ENCODE measurements around the gene OLFM3. TPM values are rescaled to one million over a fixed set of nuclear protein-coding genes. Genes with fewer than 3 reads are reported as not detected.

OLFM3 gene
- total RNA-seq, 1 donor from 2014 or later = not detected

- TF ChIP-seq, protein P1, sequence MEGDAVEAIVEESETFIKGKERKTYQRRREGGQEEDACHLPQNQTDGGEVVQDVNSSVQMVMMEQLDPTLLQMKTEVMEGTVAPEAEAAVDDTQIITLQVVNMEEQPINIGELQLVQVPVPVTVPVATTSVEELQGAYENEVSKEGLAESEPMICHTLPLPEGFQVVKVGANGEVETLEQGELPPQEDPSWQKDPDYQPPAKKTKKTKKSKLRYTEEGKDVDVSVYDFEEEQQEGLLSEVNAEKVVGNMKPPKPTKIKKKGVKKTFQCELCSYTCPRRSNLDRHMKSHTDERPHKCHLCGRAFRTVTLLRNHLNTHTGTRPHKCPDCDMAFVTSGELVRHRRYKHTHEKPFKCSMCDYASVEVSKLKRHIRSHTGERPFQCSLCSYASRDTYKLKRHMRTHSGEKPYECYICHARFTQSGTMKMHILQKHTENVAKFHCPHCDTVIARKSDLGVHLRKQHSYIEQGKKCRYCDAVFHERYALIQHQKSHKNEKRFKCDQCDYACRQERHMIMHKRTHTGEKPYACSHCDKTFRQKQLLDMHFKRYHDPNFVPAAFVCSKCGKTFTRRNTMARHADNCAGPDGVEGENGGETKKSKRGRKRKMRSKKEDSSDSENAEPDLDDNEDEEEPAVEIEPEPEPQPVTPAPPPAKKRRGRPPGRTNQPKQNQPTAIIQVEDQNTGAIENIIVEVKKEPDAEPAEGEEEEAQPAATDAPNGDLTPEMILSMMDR (IDR thresholded peaks at IDR 0.05) = no peak
- peaks cover 3% of the 10 kb centered on the region for H3K27me3 Mint-ChIP-seq (ENCODE audit: unreplicated experiment)
- H3K4me1 Mint-ChIP-seq (ENCODE audit: unreplicated experiment) = no peaks in the 10 kb centered on the region
- no peaks in the 10 kb centered on the region for H3K9me3 Mint-ChIP-seq (ENCODE audit: unreplicated experiment)
- H3K4me3 Mint-ChIP-seq (ENCODE audit: unreplicated experiment) = no peak overlapping the region
- H3K36me3 Mint-ChIP-seq (ENCODE audit: unreplicated experiment) = no peaks in the 10 kb centered on the region
- DNase-seq (ENCODE audit: extremely low spot score, unreplicated experiment) = no peak
- H3K27ac Mint-ChIP-seq (ENCODE audit: unreplicated experiment) = no peak overlapping the region
These were observed 28.9 kb downstream of the OLFM3 start for GRCh38 chr1:101967871-101968270.

GRCh38 chr1:101965341-101965740, 31.4 kb downstream of the OLFM3 start:
- Mint-ChIP-seq H3K27ac (ENCODE audit: unreplicated experiment) (no peak overlapping the region), H3K27me3 (ENCODE audit: unreplicated experiment) (peaks cover 3% of the 10 kb centered on the region), H3K36me3 (ENCODE audit: unreplicated experiment) (no peaks in the 10 kb centered on the region), H3K4me1 (ENCODE audit: unreplicated experiment) (no peaks in the 10 kb centered on the region), H3K9me3 (ENCODE audit: unreplicated experiment) (no peaks in the 10 kb centered on the region), H3K4me3 (ENCODE audit: unreplicated experiment) (no peak overlapping the region)
- TF ChIP-seq, protein P1 (IDR thresholded peaks at IDR 0.05) = no peak
- DNase-seq (ENCODE audit: extremely low spot score, unreplicated experiment) = no peak

DNA sequence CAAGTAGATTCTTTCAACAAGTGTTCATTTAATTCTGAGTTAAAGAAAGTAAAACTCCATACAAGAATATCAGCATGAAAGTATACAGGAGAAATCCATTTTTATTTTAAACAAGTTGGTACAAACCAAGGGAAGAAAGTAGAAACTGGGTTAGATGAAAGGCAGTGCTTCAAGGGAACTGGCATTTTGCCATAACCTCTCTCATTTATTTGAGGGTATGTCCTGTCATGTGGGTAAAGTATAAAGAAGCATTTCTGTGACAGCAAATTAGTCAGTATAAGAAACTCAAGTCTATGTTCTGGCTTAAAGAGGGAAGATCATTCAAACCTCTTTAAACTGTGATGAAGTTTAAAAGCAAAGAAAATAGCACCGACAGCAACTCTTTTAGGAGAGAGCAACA, 32.0 kb downstream of the OLFM3 start:
- Mint-ChIP-seq H3K27ac (ENCODE audit: unreplicated experiment) (no peak overlapping the region), H3K4me3 (ENCODE audit: unreplicated experiment) (no peak overlapping the region), H3K27me3 (ENCODE audit: unreplicated experiment) (peaks cover 3% of the 10 kb centered on the region), H3K4me1 (ENCODE audit: unreplicated experiment) (no peaks in the 10 kb centered on the region), H3K36me3 (ENCODE audit: unreplicated experiment) (no peaks in the 10 kb centered on the region), H3K9me3 (ENCODE audit: unreplicated experiment) (no peaks in the 10 kb centered on the region)
- TF ChIP-seq, protein P1 (IDR thresholded peaks at IDR 0.05) = no peak
- DNase-seq (ENCODE audit: extremely low spot score, unreplicated experiment) = no peak

DNA sequence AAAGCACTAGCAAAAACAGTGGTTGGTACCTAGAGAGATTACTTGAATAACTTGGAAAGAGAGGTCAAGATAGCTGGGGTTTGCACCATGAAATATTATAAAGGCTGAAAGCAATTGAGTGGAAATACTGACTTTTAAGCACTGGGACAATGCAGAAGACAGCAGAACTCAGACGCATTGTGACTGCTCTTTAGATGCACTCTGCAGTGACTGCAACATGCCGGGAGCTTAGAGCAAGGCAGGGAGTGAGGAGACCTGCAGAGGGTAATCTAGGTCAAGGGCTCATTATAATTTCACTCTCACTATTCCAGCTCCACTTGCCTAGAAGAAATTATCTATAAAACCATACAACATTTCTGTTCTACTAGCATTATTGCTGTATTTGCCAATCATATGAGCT, 36.6 kb downstream of the OLFM3 start:
- TF ChIP-seq, protein P1 (IDR thresholded peaks at IDR 0.05) = no peak
- no peaks in the 10 kb centered on the region for H3K9me3 Mint-ChIP-seq (ENCODE audit: unreplicated experiment)
- H3K27ac Mint-ChIP-seq (ENCODE audit: unreplicated experiment) = no peak overlapping the region
- peaks cover 3% of the 10 kb centered on the region for H3K27me3 Mint-ChIP-seq (ENCODE audit: unreplicated experiment)
- no peak for DNase-seq (ENCODE audit: extremely low spot score, unreplicated experiment)
- no peak overlapping the region for H3K4me3 Mint-ChIP-seq (ENCODE audit: unreplicated experiment)
- no peaks in the 10 kb centered on the region for H3K4me1 Mint-ChIP-seq (ENCODE audit: unreplicated experiment)
- no peaks in the 10 kb centered on the region for H3K36me3 Mint-ChIP-seq (ENCODE audit: unreplicated experiment)

DNA sequence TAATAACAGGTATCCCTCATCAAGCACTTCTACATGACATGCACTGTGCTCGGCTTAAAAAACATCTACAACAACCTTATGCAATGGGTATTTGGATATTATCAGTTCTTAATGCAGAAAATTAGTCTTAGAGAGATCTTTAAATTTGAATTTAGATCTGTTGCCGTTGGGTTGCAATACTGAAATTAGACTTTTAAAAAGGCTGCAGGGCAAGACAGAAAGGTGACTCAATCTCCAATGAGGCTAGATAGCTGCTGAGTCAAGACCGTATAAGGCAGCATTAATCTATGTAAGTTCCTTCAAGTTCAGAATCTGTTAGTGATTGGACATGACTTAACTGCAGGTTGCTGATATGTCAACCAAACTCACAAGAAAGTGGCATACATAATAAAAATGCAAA, 37.3 kb downstream of the OLFM3 start:
- no peaks in the 10 kb centered on the region for H3K9me3 Mint-ChIP-seq (ENCODE audit: unreplicated experiment)
- H3K36me3 Mint-ChIP-seq (ENCODE audit: unreplicated experiment) = no peaks in the 10 kb centered on the region
- H3K27me3 Mint-ChIP-seq (ENCODE audit: unreplicated experiment) = peaks cover 3% of the 10 kb centered on the region
- no peaks in the 10 kb centered on the region for H3K4me1 Mint-ChIP-seq (ENCODE audit: unreplicated experiment)
- H3K27ac Mint-ChIP-seq (ENCODE audit: unreplicated experiment) = no peak overlapping the region
- H3K4me3 Mint-ChIP-seq (ENCODE audit: unreplicated experiment) = no peak overlapping the region
- DNase-seq (ENCODE audit: extremely low spot score, unreplicated experiment) = no peak
- TF ChIP-seq, protein P1 (IDR thresholded peaks at IDR 0.05) = no peak
